Glomerular endothelial cell (primary cell): Measurements from ENCODE around the gene SMAD7. TPM values are rescaled to one million over a fixed set of nuclear protein-coding genes. Genes with fewer than 3 reads are reported as not detected.

ENCODE experiments used
- DNase-seq: peaks from one replicate; pipeline ENCODE4 v3.0.0-alpha.2; 2011; ENCODE audit warnings: low read depth, low spot score; ENCODE audit errors: extremely low read depth
- total RNA-seq: library from RNA; depleted of rRNA; stranded (reverse); fragments of >200 nt; gene quantifications from 2 replicates; pipeline ENCODE4 v1.2.3, GENCODE V29; 2015

Gene SMAD7
- total RNA-seq, 1 donor from 2014 or later: 14.7 TPM

DNA sequence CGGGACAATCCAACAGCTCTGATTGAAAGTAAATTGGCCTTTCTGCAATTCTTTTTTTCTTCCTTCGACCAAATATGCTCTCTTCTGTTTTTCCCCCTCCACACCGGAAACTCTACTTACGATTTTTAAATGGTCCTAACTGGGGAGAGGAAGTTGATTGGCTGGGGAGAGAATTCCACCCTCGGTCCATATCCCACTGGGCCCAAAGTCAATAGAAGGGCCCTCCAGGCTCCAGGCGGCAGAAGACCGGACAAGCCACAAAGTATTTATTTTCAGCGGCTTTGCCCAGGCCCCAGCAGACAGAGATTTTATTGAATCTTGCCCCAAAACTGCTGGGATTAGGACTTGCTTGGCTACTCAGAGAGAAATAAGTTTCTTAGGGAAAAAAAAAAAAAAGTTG is 37.1 kb upstream of the SMAD7 start:
- no peak for DNase-seq

DNA sequence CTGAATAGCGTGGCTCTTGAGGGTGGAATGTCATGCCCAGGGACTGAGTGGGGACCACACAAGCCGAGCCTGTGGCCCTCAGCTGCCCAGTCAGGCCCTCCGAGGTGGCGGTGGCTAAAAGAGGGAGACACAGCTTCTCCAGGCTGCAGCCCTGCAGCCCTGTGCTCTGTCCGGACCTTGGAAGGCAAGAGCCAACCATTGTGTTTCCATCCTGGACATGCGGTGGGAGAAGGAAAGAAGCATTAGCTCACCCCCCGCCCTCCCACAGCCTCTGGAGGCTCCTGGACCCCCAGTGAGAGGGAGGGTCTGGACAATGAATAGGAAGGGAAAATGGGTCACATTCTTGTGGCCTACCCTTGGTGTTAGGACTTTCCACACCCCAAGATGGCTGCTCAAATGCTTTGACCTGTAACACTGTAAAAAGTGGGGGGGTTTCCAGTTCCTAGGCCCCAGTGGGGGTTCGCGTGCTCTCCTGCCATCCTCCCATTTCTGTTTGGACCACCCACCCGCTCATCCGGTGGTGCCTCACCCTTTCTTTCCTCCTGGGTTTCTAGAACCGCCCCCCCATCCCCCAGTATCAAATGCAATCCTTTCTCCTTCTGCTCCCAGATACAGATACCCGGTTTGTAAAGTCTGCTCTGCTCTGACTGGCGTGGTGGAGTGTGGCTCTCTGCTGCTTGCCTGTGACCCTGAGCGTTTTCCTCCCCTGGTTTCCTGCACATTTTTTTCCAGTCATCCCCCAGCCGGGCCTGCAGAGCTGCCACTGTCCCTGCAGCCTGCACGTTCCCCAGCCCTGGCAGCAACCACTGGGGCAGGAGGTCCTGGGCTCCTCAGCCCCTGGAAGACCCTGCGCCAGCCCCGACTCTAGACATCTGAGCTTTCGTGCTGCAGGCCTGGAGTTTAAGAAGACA is 36.3 kb upstream of the SMAD7 start:
- no peak for DNase-seq

DNA sequence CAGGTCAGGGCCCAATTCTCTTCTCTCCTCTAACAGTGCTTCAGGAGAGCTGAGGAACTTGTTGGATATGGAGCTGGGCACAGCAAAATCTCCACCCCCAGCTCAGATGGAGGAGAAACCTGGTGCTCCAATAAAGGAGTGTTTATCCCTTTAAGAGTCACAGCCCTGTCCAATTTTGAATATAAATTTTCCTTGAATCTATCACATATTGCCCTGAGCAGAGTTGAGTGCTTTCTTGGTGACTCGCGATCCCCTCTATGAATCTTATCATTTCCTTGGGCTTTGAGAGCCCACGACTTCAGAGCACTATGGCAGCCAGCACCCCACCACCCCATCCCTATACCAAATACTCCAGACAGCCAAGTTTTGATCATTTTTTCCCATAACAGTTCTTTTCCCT is 34.4 kb upstream of the SMAD7 start:
- no peak for DNase-seq

DNA sequence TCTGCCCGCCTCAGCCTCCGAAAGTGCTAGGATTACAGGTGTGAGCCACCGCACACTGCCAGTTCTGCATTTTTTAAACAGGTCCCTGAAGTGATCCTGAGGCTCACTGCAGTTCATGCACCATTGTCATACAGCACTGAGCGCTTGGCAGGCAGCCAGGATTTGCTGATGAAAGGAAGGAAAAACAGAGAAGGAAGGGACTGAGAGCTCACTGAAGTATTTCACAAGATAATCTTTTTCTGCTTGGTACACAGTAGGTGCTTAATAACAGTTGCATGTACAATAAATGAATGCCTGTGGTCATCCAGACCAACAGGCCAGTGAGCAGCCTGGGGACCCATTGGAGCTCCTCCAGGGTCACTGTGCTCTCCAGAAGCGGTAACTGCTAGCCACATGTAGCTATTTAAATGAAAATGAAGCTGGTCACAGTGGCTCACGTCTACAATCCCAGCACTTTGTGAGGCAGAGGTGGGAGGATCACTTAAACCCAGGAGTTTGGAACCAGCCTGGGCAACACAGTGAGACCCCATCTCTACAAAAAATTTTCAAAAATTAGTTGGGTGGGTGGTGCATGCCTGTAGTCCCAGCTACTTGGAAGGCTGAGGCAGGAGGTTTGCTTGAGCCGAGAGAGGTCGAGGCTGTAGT is 33.1 kb upstream of the SMAD7 start:
- DNase-seq: no peak

DNA sequence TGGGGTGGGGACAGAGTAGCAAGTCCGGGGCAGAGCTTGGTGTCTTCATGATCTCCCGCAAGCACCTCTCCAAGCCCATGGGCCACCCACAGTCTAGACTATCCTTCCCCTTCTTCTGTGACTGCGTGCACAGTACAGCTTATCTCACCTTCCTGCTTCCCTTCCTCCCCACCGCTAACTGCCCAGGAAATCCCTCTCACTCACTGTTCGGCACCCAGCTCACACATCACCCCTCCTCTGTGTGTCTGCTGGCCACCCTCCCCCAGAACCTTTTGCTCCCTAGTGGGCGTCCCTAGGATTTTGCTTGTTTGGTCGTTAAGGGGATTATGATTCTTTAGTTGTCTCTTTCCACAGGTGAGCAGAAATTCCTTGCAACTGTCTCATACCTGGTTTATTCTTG is 31.5 kb upstream of the SMAD7 start:
- DNase-seq: no peak

DNA sequence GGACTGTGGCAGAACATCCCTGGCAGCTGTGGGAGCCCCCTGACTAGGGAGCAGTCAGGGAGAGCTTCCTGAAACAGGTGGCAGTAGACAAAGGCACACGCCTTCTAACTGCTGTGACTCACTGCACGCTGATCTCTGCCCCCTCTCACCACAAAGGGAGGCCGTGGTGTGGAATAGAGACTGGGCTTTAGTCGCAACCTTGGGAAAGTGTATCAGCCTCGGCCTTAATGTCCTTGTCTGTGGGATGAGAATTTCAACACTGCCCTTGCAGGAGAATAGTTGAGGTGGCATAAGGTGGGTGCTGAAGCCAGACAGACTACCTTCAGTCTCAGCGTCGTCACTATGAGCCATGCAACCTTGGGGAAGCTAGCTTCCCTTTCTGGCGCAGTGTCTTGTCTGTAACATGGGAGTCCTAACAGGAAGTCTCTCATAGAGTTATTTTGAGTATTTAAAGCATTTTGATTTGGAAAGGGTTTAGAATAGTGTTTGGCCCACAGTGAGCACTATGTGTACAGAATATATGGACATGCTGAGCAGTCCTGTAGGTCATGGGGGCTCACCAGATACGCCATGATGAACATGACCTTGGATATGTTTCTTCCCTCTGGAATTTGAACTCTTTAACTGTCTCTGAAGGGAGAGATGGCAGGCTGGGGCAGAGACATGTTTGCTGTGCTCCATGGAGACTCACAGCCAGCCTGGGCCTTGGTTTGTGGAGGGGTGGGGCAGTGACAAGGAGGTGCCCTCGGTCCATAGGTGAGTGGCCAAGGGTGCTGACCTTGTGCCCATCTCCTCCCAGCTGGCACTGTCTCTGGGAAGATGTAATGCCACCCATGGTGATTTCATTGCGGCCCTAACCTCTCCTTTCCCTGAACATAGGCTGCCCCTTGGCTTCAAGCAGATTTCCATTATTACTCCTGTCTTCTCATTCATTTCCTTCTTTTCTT is 29.5 kb upstream of the SMAD7 start:
- DNase-seq: no peak

DNA sequence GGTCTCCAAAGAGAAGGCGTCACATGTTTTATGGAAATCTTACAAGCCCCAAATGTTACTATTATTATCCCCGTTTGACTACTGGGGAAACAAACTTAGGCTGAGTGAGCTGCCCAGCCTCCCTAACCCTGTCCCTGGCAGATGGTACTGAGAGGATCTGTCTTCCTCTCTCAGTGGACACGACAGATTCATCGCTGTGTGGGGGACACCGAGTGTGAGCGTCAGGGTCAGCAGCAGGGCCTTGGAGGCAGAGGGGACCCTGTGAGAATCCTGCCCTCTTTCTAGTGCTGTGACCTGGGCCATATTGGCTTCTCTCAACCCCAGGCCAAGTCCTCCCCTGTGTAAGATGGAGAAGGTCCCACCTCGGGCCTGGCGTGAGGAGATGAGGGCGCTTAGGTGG is 27.1 kb upstream of the SMAD7 start:
- no peak for DNase-seq

DNA sequence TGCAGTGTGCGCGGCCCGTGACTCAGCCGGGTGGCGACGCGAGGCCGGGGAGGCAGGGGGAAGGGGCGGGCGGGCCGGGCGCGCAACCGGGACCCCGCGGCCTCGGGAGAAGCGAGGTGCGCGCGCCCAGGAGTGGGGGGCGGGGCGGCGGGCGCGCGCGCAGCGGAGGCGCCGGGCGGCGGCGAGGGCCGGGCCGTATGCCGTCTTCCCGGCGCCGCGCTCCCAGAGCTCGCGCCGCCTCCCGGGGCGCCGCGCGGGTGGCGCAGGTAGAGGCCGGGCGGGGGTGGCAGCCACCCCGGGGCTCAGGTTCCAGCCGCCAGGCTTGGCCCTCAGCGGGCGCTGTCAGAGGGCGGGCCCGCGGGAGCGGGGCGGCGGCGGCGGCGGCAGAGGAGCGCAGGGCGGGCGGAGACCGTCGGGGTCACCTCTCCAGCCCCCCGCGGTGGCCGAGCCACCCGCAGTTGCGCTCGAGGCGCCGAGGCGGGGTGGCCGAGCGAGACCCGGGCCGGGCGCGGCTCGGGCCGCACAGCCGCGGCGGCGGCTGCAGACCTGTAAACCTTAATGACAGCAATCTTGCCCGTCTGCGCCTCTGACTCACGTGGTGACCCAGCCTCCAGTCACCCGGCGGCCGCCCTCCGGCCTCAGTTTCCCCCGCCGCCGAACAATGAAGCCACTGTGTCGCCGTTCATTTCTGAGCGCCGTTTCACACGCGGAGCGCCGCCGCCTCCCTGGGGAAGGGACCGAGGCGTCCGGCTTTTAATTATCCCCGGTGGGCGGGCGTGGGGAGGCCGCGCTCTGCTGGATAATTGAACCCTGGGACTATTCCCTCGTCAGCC is 25.3 kb upstream of the SMAD7 start:
- no peak for DNase-seq

DNA sequence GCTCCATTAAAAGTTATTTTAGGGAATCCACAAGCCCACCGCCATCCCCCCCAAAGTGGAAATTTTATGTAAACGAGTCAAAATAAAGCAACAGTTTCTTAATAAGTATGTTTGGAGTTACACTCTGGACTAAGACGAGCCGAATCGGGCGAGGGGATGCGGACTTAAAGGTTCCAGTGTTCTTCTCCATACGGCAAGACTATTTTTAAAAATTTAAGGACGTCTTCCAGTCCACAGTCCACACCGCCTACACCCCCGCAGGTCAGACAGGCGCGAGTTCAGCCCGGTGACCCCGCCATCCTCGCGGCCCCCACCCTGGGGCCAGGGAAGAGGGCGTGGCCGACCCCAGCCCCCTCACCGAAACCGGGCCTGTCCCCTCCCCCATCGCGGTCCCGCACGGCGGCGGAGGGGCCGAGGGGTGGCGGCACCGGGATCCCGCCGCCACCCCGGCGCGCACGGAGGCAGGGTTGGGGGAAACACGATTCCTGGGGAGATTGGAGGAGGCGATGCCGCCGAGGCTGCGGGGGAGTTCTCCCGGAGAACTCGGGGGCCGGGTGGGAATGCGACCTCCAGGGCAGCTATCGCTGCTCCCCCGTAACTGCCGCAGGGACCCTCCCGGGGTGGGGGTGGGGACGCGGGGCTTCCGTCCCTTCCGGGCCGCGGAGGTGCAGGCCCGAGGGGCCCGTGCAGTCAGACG is 24.5 kb upstream of the SMAD7 start:
- DNase-seq: no peak

DNA sequence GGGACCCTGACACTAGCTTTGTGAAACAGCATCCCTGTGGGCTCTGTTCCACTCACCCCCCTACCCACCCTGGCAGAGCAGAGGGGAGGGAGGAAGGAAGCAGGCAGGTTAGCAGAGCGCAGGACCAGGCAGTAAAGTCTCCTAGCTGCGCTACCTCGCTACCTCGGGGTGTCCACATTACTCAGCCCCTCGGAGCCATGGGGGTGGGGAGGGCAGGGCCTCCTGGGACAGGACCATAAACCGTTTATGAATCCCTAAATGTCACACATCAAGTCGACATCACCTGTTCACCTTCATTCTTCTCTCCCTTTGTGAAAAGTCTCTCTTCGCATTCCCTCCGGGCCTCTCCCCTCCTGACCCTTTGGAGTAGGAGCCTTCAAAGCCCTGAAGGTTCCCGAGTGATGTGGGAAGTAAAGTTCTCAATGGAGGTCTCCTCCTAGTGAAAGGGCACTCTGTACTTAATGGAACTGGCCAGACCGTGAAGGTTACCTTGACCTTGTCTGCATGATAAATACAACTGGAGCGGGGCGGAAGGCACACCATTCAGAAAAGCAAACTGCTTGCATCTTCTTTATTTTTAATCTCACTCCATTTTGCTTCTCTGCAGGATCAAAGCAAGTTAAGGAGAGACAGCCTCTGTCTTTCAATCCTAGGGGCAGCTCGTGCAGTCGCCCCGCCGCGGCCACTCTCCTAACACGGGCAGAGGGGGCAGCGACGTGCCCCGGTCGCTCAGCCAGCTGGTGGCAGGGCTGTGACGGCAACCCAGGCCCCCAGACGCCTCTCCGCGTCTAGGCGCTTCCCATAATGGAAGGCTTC is 23.7 kb upstream of the SMAD7 start:
- DNase-seq: no peak

DNA sequence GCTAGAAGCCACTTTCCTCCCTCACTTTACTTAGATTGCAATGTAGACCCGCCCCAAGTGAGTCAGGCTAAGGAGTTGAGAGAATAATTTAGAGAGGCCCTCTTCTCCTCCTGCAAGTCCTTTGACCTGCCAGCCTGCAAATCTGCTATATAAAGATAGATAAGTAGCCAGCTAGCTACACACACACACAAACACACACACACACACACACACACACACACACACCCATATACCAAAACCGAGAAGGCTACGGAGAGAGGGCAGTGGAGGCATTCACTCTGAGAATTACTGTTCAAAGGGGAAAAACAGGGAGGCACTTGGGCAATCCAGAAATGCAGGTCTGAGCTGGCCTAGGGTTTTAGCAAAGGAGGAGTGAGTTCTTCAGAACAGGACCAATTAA is 23.0 kb upstream of the SMAD7 start:
- no peak for DNase-seq

DNA sequence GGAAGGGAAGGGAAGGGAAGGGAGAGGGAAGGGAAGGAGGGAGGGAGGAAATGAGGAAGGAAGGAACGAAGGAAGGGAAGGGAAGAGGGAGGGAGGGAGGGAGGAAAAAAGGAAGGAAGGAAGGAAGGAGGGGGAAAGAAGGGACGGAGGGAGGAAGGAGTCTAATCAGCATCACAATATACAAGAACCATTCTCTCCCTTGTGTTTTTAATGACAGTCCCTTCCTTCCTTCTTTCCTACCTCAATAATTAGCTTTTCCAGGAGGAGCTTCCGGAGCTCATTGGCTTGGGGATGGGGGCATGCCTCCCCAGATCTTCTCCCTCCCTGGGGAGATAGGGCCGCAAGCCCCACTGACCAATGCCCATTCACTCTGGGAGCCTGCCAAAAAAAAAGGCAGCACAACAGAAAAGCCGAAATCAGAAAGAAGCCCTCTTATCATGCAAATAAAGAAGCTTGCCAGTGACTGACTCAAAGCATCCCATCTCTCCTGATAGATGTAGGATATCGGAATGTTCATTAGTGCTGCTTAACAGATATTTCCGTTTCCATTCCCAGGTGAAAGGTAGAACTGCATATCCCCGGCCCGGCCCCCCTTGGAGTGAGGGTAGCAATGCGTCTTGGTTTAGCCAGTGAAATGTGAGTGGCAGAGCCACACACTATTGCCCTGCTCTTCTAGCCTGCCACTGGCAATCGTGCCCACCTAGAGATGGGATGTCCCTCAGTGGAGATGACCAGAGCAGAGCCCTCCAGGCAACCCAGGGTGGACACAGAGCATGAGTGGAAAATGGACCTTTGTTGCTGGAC is 17.8 kb upstream of the SMAD7 start:
- DNase-seq: no peak

DNA sequence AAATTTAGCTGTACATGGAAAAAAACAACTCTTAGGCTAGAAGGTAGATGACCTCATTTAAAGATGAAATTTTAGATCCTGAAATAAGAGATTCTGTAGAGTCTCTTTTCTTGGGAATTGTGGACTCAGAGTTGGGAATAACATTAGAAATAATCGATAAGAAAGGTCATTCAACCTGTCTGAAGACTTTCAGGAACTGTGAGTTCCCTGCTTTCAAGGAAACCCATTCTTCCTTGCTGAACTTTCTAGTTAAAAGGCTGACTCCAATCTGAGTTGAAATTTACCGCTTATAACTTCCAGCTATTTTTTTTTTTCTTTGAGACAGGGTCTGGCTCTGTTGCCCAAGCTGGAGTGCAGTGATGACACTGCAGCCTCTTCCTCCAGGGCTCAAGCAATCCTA is 16.8 kb upstream of the SMAD7 start:
- DNase-seq: no peak

DNA sequence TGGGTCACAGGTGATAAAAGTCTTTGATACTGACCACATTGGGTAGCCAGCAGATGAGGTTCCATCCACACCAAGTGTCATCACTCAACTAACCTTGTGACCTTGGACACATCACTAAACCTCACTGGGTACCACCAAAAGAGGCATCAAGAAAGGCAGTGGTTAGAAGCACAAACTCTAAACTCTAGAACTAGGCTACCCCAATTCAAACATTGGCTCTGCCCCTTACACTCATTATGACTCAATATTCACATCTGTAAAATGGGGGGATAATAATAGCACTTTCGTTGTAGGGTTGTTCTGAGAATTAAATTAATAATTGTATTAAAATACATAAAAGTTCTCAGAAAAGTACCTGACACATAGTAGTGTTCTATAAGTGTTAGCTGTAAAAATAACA is 15.8 kb upstream of the SMAD7 start:
- DNase-seq: no peak

DNA sequence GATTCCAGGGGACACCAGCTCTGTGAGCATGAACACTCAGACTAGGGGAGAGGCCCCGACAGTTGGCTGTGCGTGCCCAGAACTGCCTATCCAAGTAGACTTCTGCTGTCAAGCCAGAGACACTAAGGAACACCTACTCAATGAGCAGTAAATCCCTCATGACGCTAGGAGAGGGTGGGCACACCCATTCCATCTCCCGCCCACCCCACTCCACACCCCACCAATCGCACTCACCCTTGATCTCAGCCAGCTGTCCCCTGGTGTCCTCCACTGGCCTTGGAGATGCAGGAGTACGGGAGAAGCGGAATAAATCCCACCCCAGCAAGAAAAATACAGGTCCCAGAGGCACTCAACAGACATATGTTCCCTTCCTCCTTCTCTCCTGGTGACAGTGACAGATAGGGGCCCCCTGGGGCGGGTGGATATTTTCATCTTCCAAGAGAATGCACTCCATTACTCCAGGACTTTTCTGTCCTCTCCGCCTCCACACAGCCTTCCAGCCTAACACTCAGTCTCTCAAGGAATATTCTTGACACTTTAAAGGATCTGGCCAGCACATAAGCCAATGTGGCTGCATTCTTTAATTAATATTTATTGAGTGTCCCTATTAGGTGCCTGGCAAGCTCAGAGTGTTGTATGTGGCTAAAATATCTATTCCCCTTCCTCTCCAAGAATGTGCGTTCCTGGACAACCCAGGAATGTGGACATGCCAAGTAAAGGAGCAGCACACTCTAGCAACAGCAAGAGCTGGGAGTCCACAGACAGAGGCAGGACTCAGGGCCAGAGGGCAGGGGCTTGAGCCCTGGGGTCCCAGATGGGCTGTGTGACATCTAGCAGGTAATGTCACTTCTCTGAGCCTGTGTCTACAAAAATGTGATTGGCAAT is 13.1 kb upstream of the SMAD7 start:
- no peak for DNase-seq

DNA sequence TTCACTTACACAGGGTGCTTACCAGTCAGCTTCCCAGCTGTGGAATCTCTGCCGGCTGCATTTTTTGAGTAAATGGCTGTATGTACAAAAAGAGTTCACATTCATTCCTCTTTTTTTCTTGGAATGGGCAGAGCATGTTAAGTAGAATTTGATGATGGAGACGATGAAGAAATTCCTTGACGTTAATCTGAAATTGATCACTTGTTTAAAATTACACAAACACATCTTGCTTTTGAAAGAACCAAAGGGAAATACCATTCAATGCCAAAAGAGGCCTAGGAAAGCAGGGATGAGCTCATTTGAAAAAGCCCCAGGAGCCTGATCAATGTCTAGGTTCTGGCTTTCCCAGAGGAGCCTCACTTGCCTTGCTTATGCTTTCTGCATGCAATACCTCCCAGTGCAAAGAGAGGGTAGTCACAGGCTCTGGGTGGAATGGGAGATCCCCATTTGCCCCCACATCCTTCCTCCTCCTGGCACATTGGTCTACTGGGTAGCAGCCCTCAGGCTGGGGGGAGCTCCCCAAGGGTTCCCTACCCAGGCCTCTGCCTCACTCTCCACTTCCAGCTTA is 12.3 kb upstream of the SMAD7 start:
- no peak for DNase-seq
